ENCODE results near the gene MMP15. TPM values are rescaled to one million over a fixed set of nuclear protein-coding genes. Genes with fewer than 3 reads are reported as not detected.

MMP15 gene
- total and polyA plus RNA-seq, 2 donors: 1.2 to 1.7 TPM

- H3K4me1 ChIP-seq (ENCODE audit: control insufficient read depth in 2 of 2, insufficient read depth in 2 of 2, low read length in 2 of 2): no peaks in the 10 kb centered on the region
- H3K36me3 ChIP-seq (ENCODE audit: control insufficient read depth in 2 of 2, insufficient read depth in 2 of 2, low read length in 1 of 2): no peaks in the 10 kb centered on the region
- no peak overlapping the region for H3K27ac ChIP-seq (ENCODE audit: low read depth in 1 of 2, low read length in 1 of 2)
- H3K4me3 ChIP-seq (ENCODE audit: low read length in 2 of 2): no peak overlapping the region
- no peak for DNase-seq (ENCODE audit: low read depth in 6 of 9, low spot score in 9 of 9)
- no peaks in the 10 kb centered on the region for H3K27me3 ChIP-seq (ENCODE audit: control insufficient read depth in 2 of 2, insufficient read depth in 1 of 2, low read length in 1 of 2)
- 90% methylated on average over 17 of the region's 17 CpGs for WGBS
- H3K9me3 ChIP-seq (ENCODE audit: control insufficient read depth in 2 of 2, insufficient read depth in 1 of 2, low read length in 1 of 2): no peaks in the 10 kb centered on the region
These were observed 24.0 kb downstream of the MMP15 start for GRCh38 chr16:58049232-58050185.

- no peaks in the 10 kb centered on the region for H3K9me3 ChIP-seq (ENCODE audit: control insufficient read depth in 2 of 2, insufficient read depth in 1 of 2, low read length in 1 of 2)
- WGBS: 86% methylated on average over 2 of the region's 2 CpGs
- H3K4me1 ChIP-seq (ENCODE audit: control insufficient read depth in 2 of 2, insufficient read depth in 2 of 2, low read length in 2 of 2): no peaks in the 10 kb centered on the region
- no peaks in the 10 kb centered on the region for H3K36me3 ChIP-seq (ENCODE audit: control insufficient read depth in 2 of 2, insufficient read depth in 2 of 2, low read length in 1 of 2)
- H3K27me3 ChIP-seq (ENCODE audit: control insufficient read depth in 2 of 2, insufficient read depth in 1 of 2, low read length in 1 of 2): no peaks in the 10 kb centered on the region
- no peak overlapping the region for H3K27ac ChIP-seq (ENCODE audit: low read depth in 1 of 2, low read length in 1 of 2)
- no peak for DNase-seq (ENCODE audit: low read depth in 6 of 9, low spot score in 9 of 9)
- no peak overlapping the region for H3K4me3 ChIP-seq (ENCODE audit: low read length in 2 of 2)
These were observed 25.7 kb downstream of the MMP15 start for GRCh38 chr16:58051296-58051695.

GRCh38 chr16:58051821-58052603 lies 26.5 kb downstream of the MMP15 start:
- DNase-seq (ENCODE audit: low read depth in 6 of 9, low spot score in 9 of 9): no peak
- H3K27me3 ChIP-seq (ENCODE audit: control insufficient read depth in 2 of 2, insufficient read depth in 1 of 2, low read length in 1 of 2): no peaks in the 10 kb centered on the region
- H3K27ac ChIP-seq (ENCODE audit: low read depth in 1 of 2, low read length in 1 of 2): no peak overlapping the region
- H3K4me1 ChIP-seq (ENCODE audit: control insufficient read depth in 2 of 2, insufficient read depth in 2 of 2, low read length in 2 of 2): no peaks in the 10 kb centered on the region
- no peaks in the 10 kb centered on the region for H3K9me3 ChIP-seq (ENCODE audit: control insufficient read depth in 2 of 2, insufficient read depth in 1 of 2, low read length in 1 of 2)
- WGBS: 90% methylated on average over 10 of the region's 10 CpGs
- H3K36me3 ChIP-seq (ENCODE audit: control insufficient read depth in 2 of 2, insufficient read depth in 2 of 2, low read length in 1 of 2): no peaks in the 10 kb centered on the region
- H3K4me3 ChIP-seq (ENCODE audit: low read length in 2 of 2): no peak overlapping the region

- 98% methylated on average over 5 of the region's 5 CpGs for whole genome bisulfite sequencing
- no peaks in the 10 kb centered on the region for H3K27me3 ChIP-seq (ENCODE audit: control insufficient read depth in 2 of 2, insufficient read depth in 1 of 2, low read length in 1 of 2)
- H3K27ac ChIP-seq (ENCODE audit: low read depth in 1 of 2, low read length in 1 of 2): no peak overlapping the region
- no peaks in the 10 kb centered on the region for H3K36me3 ChIP-seq (ENCODE audit: control insufficient read depth in 2 of 2, insufficient read depth in 2 of 2, low read length in 1 of 2)
- H3K9me3 ChIP-seq (ENCODE audit: control insufficient read depth in 2 of 2, insufficient read depth in 1 of 2, low read length in 1 of 2): no peaks in the 10 kb centered on the region
- no peak overlapping the region for H3K4me3 ChIP-seq (ENCODE audit: low read length in 2 of 2)
- DNase-seq (ENCODE audit: low read depth in 6 of 9, low spot score in 9 of 9): no peak
- H3K4me1 ChIP-seq (ENCODE audit: control insufficient read depth in 2 of 2, insufficient read depth in 2 of 2, low read length in 2 of 2): no peaks in the 10 kb centered on the region
These were observed 28.1 kb downstream of the MMP15 start for GRCh38 chr16:58053682-58054005.

GRCh38 chr16:58054289-58054688 lies 28.7 kb downstream of the MMP15 start:
- 58% methylated on average over 10 of the region's 10 CpGs for WGBS

GRCh38 chr16:58056580-58056979 lies 31.0 kb downstream of the MMP15 start:
- Histone ChIP-seq H3K27ac (ENCODE audit: low read depth in 1 of 2, low read length in 1 of 2) (no peak overlapping the region), H3K4me1 (ENCODE audit: control insufficient read depth in 2 of 2, insufficient read depth in 2 of 2, low read length in 2 of 2) (no peaks in the 10 kb centered on the region), H3K4me3 (ENCODE audit: low read length in 2 of 2) (no peak overlapping the region), H3K36me3 (ENCODE audit: control insufficient read depth in 2 of 2, insufficient read depth in 2 of 2, low read length in 1 of 2) (no peaks in the 10 kb centered on the region), H3K27me3 (ENCODE audit: control insufficient read depth in 2 of 2, insufficient read depth in 1 of 2, low read length in 1 of 2) (no peaks in the 10 kb centered on the region), H3K9me3 (ENCODE audit: control insufficient read depth in 2 of 2, insufficient read depth in 1 of 2, low read length in 1 of 2) (no peaks in the 10 kb centered on the region)
- no peak for DNase-seq (ENCODE audit: low read depth in 6 of 9, low spot score in 9 of 9)
- WGBS: 94% methylated on average over 5 of the region's 5 CpGs

More at GRCh38 chr16:58054289-58054688, 28.7 kb downstream of the MMP15 start:
- Histone ChIP-seq H3K4me1 (ENCODE audit: control insufficient read depth in 2 of 2, insufficient read depth in 2 of 2, low read length in 2 of 2) (no peaks in the 10 kb centered on the region), H3K9me3 (ENCODE audit: control insufficient read depth in 2 of 2, insufficient read depth in 1 of 2, low read length in 1 of 2) (no peaks in the 10 kb centered on the region), H3K36me3 (ENCODE audit: control insufficient read depth in 2 of 2, insufficient read depth in 2 of 2, low read length in 1 of 2) (no peaks in the 10 kb centered on the region), H3K4me3 (ENCODE audit: low read length in 2 of 2) (no peak overlapping the region), H3K27ac (ENCODE audit: low read depth in 1 of 2, low read length in 1 of 2) (no peak overlapping the region), H3K27me3 (ENCODE audit: control insufficient read depth in 2 of 2, insufficient read depth in 1 of 2, low read length in 1 of 2) (no peaks in the 10 kb centered on the region)
- no peak for DNase-seq (ENCODE audit: low read depth in 6 of 9, low spot score in 9 of 9)

- WGBS: 89% methylated on average over 5 of the region's 5 CpGs
- H3K4me1 ChIP-seq (ENCODE audit: control insufficient read depth in 2 of 2, insufficient read depth in 2 of 2, low read length in 2 of 2): no peaks in the 10 kb centered on the region
- H3K27ac ChIP-seq (ENCODE audit: low read depth in 1 of 2, low read length in 1 of 2): no peak overlapping the region
- no peaks in the 10 kb centered on the region for H3K27me3 ChIP-seq (ENCODE audit: control insufficient read depth in 2 of 2, insufficient read depth in 1 of 2, low read length in 1 of 2)
- no peaks in the 10 kb centered on the region for H3K9me3 ChIP-seq (ENCODE audit: control insufficient read depth in 2 of 2, insufficient read depth in 1 of 2, low read length in 1 of 2)
- no peak overlapping the region for H3K4me3 ChIP-seq (ENCODE audit: low read length in 2 of 2)
- no peak for DNase-seq (ENCODE audit: low read depth in 6 of 9, low spot score in 9 of 9)
- H3K36me3 ChIP-seq (ENCODE audit: control insufficient read depth in 2 of 2, insufficient read depth in 2 of 2, low read length in 1 of 2): no peaks in the 10 kb centered on the region
These were observed 31.6 kb downstream of the MMP15 start for GRCh38 chr16:58057121-58057520.

GRCh38 chr16:58057784-58058183 lies 32.2 kb downstream of the MMP15 start:
- 86% methylated on average over 3 of the region's 3 CpGs for WGBS
- no peaks in the 10 kb centered on the region for H3K27me3 ChIP-seq (ENCODE audit: control insufficient read depth in 2 of 2, insufficient read depth in 1 of 2, low read length in 1 of 2)
- H3K36me3 ChIP-seq (ENCODE audit: control insufficient read depth in 2 of 2, insufficient read depth in 2 of 2, low read length in 1 of 2): no peaks in the 10 kb centered on the region
- no peak overlapping the region for H3K4me3 ChIP-seq (ENCODE audit: low read length in 2 of 2)
- no peaks in the 10 kb centered on the region for H3K4me1 ChIP-seq (ENCODE audit: control insufficient read depth in 2 of 2, insufficient read depth in 2 of 2, low read length in 2 of 2)
- no peak for DNase-seq (ENCODE audit: low read depth in 6 of 9, low spot score in 9 of 9)
- no peaks in the 10 kb centered on the region for H3K9me3 ChIP-seq (ENCODE audit: control insufficient read depth in 2 of 2, insufficient read depth in 1 of 2, low read length in 1 of 2)
- H3K27ac ChIP-seq (ENCODE audit: low read depth in 1 of 2, low read length in 1 of 2): no peak overlapping the region

GRCh38 chr16:58062821-58063220 lies 37.3 kb downstream of the MMP15 start:
- Histone ChIP-seq H3K4me1 (ENCODE audit: control insufficient read depth in 2 of 2, insufficient read depth in 2 of 2, low read length in 2 of 2) (no peaks in the 10 kb centered on the region), H3K4me3 (ENCODE audit: low read length in 2 of 2) (no peak overlapping the region), H3K36me3 (ENCODE audit: control insufficient read depth in 2 of 2, insufficient read depth in 2 of 2, low read length in 1 of 2) (no peaks in the 10 kb centered on the region), H3K27me3 (ENCODE audit: control insufficient read depth in 2 of 2, insufficient read depth in 1 of 2, low read length in 1 of 2) (no peaks in the 10 kb centered on the region), H3K27ac (ENCODE audit: low read depth in 1 of 2, low read length in 1 of 2) (no peak overlapping the region), H3K9me3 (ENCODE audit: control insufficient read depth in 2 of 2, insufficient read depth in 1 of 2, low read length in 1 of 2) (no peaks in the 10 kb centered on the region)
- WGBS: 95% methylated on average over 4 of the region's 4 CpGs
- DNase-seq (ENCODE audit: low read depth in 6 of 9, low spot score in 9 of 9): no peak

Data from thymus (tissue), 11 donors.